ENCODE results near the gene SMS.

SMS gene

DNA sequence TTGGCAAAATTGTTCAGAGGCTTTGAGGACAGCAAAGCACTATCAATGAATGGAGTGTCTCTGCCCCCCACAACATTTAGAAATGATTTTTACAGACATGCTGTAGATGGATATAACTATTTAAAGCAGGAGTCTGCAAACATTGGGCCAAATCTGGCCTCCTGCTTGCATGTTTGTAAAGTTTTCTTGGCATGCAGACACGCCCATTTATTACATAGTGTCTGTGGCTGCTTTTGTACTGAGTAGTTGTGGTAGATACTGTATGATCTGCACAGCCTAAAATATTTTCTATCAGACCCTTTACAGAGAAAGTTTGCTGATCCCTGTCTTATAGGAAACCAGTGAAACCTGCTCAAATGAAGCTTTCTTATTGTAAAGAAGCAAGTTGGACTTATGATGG, 46.1 kb downstream of the SMS start:
- TF ChIP-seq CTCF (IDR thresholded peaks at IDR 0.05; ENCODE audit: low read depth, low read length, missing control alignments), result no peak
- no peak for DNase-seq (ENCODE audit: low read depth)
- H3K4me3 ChIP-seq (ENCODE audit: low read depth, low read length), result no peak overlapping the region

- DNase-seq (ENCODE audit: low read depth), result no peak
- no peak overlapping the region for H3K4me3 ChIP-seq (ENCODE audit: low read depth, low read length)
- no peak for TF ChIP-seq CTCF (IDR thresholded peaks at IDR 0.05; ENCODE audit: low read depth, low read length, missing control alignments)
Observed at GRCh38 chrX:21989384-21989783, 48.9 kb downstream of the SMS start.

- DNase-seq (ENCODE audit: low read depth), result no peak
- H3K4me3 ChIP-seq (ENCODE audit: low read depth, low read length), result no peak overlapping the region
- no peak for TF ChIP-seq CTCF (IDR thresholded peaks at IDR 0.05; ENCODE audit: low read depth, low read length, missing control alignments)
Observed at GRCh38 chrX:21990832-21991231, 50.3 kb downstream of the SMS start.

DNA sequence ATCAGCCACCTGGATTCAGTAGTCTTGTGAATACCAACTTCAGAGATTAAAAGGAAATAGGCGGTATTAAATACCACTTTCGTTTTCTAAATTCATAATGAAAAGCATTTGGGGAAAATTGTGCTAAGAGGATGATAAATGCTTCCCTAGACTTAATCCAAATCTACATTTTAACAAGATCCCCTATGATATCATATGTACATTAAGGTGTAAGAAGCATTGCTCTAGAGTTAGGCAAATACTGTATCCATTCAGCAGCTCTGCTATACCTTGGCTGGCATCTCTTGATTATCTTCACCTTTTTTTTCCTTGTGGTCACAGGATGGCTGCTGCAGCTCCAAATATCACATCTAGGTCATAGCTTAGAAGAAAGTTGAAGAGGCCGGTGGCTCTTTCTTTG, 51.0 kb downstream of the SMS start:
- H3K4me3 ChIP-seq (ENCODE audit: low read depth, low read length), result no peak overlapping the region
- DNase-seq (ENCODE audit: low read depth), result no peak
- TF ChIP-seq CTCF (IDR thresholded peaks at IDR 0.05; ENCODE audit: low read depth, low read length, missing control alignments), result no peak

- peak; percentile 39 for DNase-seq (ENCODE audit: low read depth)
- no peak overlapping the region for H3K4me3 ChIP-seq (ENCODE audit: low read depth, low read length)
- no peak for TF ChIP-seq CTCF (IDR thresholded peaks at IDR 0.05; ENCODE audit: low read depth, low read length, missing control alignments)
Observed at GRCh38 chrX:21993265-21993664, 52.8 kb downstream of the SMS start.

GRCh38 chrX:21996872-21997455, 56.5 kb downstream of the SMS start:
- TF ChIP-seq CTCF (IDR thresholded peaks at IDR 0.05; ENCODE audit: low read depth, low read length, missing control alignments), result no peak
- DNase-seq (ENCODE audit: low read depth), result no peak
- no peak overlapping the region for H3K4me3 ChIP-seq (ENCODE audit: low read depth, low read length)

DNA sequence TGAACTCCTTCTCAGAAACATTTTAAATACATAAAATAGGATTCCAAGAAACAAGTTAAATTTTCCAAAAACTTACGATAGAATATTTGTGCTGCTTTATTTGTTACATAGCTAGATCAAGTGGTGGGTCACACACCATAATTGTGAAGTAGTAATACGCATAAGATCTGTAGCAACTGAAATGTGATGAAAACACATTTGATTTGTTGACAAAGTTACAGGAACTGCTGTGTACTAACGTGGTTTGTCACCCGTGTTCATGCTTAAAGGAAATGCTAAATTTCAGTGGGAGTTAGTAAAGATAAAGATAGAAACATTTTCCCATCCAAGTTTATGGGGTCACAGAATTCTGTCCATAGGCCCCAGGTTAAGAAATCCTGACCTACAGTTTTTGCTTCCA, 57.5 kb downstream of the SMS start:
- TF ChIP-seq CTCF (IDR thresholded peaks at IDR 0.05; ENCODE audit: low read depth, low read length, missing control alignments), result no peak
- no peak for DNase-seq (ENCODE audit: low read depth)
- no peak overlapping the region for H3K4me3 ChIP-seq (ENCODE audit: low read depth, low read length)
